GM18873 (cell line): Measurements from ENCODE around the gene SLC22A7.
"Not testable (repeated sequence)": the region's sequence is repeated elsewhere in the genome, so short reads cannot be mapped to it uniquely, and the experiment has no call there.

Source experiments
- ATAC-seq: cut with Tn5 transposase; IDR thresholded peaks from one replicate; pipeline ENCODE4 v1.9.1; 2021; ENCODE audit warnings: mild to moderate bottlenecking, moderate library complexity, moderate number of reproducible peaks; ENCODE audit not compliant: unreplicated experiment, low FRiP score

SLC22A7 gene

DNA sequence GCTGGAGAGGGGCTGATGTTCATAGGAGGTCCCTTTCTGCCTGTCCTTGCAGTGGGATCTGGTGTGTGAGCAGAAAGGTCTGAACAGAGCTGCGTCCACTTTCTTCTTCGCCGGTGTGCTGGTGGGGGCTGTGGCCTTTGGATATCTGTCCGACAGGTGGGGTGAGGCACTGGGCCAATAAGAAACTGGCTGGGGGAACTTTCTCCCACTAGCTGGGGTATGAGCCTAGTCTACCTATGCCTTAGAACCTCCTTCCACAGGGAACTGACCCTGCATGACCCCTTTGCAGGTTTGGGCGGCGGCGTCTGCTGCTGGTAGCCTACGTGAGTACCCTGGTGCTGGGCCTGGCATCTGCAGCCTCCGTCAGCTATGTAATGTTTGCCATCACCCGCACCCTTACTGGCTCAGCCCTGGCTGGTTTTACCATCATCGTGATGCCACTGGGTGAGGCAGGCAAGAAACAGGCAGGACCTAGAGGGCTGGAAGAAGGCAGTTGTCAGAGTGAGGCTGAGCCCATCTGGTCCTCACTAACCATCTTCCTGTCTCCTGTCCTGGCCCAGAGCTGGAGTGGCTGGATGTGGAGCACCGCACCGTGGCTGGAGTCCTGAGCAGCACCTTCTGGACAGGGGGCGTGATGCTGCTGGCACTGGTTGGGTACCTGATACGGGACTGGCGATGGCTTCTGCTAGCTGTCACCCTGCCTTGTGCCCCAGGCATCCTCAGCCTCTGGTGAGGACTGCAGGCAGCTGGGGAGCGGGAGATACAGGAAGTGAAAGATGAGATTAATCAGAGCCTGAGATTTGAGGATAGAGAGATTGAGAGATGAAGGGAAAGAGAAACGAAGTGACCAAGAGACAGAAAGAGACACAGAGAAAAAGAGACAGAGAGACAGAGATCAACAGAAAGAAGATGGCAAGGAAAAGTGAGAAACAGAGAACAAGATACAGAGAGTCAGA lies 1.6 kb downstream of the SLC22A7 start:
- ATAC-seq = no peak

DNA sequence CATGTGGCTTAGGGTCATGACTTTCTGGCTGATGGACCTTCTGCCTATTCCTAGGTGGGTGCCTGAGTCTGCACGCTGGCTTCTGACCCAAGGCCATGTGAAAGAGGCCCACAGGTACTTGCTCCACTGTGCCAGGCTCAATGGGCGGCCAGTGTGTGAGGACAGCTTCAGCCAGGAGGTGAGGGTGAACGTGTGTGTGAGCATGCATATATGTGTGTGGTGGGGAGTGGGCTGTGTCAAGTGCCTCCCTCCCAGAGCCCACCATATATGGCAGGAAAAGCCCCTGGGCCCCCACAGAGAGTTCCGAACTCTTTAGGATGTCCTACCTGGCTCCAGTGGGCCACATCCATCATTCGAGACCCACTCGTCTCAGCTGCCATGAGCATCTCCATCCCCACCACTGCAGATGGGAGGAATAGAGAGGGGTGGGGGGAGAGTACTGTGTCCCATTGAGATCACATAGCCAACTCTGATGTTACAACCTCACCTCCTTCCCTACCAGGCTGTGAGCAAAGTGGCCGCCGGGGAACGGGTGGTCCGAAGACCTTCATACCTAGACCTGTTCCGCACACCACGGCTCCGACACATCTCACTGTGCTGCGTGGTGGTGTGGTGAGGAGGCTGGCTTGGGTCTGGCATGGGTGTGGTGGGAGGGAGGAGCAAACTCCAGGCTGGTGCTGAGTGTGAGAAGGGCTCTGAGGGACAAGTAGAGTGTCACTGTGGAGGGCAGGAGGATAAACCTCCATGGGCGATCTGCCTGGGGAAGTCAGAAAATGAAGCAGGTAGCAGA lies 3.2 kb downstream of the SLC22A7 start:
- no peak for ATAC-seq

DNA sequence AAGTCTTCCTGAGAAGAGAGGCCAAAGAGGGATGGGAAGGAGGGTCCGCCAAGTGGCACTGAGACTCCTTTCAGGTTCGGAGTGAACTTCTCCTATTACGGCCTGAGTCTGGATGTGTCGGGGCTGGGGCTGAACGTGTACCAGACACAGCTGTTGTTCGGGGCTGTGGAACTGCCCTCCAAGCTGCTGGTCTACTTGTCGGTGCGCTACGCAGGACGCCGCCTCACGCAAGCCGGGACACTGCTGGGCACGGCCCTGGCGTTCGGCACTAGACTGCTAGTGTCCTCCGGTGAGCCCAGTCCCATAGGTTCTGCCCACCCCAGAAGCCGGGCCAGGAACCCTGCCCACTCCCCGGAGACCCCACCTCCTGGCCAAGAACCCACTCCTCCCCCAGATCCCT lies 4.1 kb downstream of the SLC22A7 start:
- ATAC-seq = no peak

DNA sequence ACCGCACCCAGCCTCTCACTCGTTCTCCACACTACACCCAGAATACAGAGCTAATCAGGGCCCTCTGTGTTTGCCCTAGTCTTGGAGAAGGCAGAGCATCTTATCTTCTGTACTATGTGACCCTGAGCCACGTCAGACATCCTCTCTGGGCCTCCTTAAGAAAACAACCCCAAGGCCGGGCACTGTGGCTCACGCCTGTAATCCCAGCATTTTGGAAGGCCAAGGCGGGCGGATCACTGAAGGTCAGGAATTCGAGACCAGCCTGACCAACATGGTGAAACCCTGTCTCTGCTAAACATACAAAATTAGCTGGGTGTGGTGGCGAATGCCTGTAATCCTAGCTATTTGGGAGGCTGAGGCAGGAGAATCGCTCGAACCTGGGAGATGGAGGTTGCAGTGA lies 4.9 kb downstream of the SLC22A7 start:
- ATAC-seq = not testable (repeated sequence)

DNA sequence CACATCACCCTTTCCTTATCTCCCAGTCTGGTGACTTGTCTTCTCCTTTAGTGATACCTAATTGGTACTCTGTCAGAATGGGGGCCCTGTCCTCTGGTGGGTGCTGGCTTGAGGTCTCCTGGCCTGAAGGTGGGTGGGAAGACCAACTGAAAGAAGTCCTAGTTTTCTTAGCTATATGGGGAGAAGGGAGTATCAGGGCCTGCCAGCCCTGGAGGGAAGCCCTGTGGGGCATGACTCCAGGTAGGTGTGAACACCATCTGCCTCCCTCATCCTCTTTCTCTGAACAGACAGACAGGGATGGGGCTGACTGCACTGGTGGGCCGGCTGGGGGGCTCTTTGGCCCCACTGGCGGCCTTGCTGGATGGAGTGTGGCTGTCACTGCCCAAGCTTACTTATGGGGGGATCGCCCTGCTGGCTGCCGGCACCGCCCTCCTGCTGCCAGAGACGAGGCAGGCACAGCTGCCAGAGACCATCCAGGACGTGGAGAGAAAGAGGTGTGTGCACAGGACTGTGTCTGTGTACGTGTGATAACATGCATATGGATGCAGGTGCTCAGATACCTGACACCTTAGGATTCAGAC lies 5.8 kb downstream of the SLC22A7 start:
- ATAC-seq = no peak

DNA sequence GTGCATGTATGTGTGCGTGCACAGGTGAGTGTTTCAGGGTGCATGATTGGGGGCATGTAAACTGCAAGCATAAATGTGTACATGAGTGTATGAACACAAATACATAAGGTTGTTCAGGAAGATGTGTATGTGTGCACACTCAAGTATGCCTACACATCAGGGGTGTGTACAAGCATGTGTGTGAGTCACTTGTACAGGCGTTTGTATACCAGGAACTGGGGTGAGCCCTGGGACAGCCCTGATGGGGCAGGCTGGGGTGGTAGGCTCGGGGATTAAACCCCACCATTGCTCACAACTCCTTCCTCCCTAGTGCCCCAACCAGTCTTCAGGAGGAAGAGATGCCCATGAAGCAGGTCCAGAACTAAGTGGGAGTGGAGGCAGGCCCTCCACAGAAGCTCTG lies 6.3 kb downstream of the SLC22A7 start:
- ATAC-seq = no peak

DNA sequence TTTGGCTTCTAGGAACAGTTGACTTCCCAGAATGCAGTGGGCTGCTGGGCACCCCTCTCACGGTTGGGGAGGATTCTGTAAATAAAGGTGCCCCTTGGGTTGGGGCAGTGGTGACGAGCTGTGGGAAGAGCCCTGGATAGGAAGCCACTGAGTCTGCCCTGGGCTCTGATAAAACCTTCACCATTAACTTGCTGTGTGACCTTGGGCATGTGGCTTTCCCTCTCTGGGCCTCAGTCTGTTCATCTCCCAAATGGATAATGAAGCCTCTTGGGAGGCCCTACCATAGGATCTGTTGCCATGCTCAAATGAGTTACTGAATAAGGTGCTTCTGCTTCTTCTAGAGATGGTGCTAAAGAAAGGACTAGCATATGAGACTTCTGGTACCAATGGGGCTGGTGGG lies 6.8 kb downstream of the SLC22A7 start:
- no peak for ATAC-seq

DNA sequence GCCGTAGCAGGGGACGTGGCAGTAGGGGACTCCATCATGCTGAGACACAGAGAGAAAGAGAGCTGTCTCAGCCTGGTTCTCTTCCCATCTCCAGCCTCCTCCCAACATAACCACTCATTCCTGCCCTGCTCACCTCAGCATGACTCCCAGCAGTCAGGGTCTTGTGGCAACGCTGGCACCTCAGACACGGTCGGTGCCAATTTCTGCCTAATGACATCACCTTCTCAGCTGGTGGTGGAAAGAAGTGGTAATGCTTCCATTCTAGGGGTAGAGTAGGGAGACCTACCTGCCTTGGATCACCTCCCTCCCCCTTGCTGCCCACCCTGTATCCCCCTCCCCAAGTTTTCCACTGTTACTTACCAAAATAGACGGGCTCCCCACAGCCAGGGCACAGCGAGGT lies 8.0 kb downstream of the SLC22A7 start:
- no peak for ATAC-seq

DNA sequence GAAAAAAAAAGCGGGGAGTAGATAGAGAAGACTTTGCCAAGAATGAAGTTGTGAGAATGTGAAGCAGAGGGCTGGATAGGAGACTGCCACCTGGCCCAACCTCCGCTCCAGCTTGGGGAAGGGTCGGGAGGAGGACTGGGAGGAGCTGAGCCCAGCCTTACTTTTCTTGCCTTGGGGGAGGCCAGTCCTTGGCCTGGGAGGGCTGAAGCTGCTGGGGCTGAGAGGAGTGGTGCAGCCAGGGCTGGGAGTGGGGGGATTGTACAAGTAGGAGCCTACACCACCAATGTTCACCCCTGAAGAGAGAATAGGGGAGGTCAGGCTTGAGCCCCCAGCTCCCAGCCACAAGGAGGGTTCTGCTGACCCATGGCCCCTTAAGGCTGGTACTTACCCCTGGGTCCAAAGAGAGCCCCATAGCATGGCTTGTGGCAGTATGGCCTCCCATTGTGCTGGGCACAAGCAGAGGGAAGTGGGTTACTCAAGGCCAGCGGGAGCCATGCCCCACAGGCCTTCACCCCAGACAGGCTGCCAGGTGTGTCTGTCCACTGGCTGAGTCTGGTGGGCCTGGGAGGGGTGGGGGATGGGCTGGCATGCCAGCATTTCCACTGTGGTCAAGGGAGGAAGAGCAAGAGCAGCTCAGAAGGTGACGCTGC lies 9.5 kb downstream of the SLC22A7 start:
- ATAC-seq = no peak

DNA sequence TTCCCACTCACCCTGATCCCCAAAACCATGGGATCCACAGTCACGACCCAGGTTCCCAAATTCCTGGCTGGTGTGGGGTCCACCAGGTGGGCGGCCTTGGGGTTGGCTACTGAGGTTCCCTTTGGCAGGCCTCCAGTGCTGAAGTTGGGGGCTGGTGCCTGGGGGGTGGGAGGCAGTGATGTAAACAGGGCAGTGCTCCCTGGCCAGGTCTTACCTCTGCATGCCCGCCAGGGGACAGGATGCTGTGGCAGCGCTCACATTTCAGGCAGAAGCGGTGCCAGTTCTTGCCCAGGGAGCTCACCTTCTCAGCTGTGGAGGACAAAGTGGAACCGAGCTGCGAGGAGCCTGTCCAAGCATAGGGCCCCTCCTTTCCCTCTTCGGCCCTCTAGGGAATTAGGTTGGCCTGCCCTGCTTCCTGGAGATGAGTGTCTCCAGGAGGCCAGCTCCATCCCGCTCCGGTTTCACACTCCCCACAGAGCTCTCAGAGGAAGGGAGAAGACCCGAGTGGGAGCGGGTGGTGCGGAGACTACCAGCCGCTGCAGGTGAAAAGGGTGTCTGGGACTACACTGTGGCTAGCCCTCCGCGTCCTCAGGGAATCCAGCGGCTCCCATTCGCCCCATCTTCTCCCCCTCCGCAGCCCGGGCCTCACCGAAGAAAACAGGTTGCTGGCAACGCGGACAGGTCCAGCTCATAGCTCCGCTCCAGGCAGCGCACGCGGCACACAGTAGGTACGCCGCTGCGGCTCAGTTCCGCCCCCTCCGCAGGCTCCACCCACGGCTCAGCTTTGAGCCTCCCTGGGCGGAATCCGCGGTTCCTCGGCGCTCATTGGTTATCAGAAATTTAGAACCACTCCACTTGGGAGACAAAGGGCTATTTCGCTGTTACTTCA lies 10.3 kb downstream of the SLC22A7 start, which contains the start of gene CRIP3:
Gene CRIP3, minus strand, starts transcription at position 726 of the 889 bp plus-strand sequence. Its CDS starts 34 bp downstream, at position 692.
- ATAC-seq = no peak

DNA sequence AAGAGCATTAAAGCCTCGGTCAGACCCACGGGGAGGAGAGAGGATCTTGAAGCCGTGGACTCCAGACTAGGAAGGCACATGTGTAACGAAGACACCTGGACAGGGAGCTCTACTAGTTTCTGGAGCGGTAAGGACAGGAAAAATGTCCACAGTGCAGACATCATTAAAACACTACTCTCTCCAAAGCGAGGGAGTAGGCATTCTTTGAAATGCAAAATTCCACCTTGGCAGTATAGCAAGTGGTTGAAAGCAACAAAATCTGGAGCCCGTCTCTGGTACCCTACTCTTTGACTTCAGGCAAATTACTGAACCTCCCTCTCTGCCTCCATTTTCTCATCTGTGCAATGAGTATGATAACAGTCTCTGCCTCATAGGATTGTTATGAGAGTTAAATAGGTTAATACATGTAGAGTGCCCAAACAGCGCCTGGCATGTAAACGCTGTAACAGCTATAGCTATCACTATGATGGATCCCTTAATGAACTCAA lies 11.0 kb downstream of the SLC22A7 start:
- ATAC-seq = no peak

DNA sequence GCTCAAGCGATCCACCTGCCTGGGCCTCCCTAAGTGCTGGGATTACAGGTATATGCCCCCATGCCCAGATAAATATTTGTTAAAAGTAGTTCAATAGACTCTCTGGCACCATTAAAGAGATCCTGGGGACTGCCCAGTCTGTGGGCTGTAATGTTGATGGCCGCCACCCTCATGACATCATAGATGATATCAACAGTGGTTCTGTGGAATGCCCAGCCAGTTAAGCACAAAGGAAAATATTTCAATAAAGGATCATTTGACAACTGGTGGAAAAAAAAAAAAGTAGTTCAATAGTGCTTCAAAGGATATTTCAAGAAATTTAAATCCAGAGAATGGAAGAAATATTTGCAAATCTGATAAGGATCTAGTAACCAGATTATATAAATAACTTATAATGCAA lies 12.1 kb downstream of the SLC22A7 start:
- ATAC-seq = no peak

DNA sequence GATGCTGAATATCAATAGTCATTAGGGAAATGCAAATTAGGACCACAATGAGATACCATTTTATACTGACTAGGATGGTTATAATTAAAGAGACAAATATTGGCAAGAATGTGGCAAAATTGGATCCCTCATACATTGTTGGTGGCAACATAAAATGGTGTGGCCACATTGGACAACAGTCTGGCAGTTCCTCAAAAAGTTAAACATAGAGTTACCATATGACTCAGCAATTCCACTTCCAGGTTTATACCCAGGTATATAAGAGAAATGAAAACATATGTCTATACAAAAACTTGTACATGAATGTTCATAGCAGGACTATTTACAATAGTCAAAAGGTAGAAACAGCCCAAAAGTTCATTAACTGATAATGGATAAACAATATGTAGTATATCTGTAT lies 12.6 kb downstream of the SLC22A7 start:
- ATAC-seq = no peak

DNA sequence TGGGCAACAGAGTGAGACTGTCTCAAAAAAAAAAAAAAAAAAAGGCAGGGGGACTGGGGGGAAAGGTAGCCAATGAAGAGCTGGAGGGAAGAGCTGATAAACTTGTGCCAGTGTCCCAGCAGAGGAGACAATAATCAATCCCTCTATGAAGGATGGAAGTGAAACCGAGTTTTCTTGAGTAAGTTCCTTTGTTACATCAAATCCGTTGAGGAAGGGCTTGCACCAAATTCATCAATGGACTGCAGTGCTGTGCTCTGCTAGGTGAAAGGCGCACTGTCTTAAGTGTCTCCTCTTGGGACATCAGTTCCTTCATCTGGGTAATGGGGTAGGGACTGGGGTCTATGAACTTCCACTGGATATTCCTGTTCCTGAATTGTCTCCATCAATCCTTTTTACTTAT lies 13.6 kb downstream of the SLC22A7 start:
- no peak for ATAC-seq

DNA sequence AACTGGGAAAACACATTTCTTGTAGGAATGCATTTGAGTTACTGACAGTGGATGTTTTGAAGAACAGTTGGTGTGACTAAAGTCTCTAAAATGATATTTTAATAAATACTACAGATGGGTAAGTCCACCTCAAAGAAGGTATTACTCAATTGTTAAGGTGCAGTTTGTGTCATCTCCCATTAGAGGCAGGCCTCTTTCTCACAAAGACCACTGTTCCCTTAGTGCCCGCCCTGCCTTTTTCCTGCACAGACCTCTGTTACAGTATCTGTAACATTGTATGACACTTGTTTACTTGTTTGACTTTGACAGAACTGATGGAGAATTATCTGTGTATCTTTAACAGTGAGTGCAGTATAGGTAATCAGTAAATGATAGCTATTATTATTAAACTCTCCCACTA lies 15.8 kb downstream of the SLC22A7 start:
- no peak for ATAC-seq

DNA sequence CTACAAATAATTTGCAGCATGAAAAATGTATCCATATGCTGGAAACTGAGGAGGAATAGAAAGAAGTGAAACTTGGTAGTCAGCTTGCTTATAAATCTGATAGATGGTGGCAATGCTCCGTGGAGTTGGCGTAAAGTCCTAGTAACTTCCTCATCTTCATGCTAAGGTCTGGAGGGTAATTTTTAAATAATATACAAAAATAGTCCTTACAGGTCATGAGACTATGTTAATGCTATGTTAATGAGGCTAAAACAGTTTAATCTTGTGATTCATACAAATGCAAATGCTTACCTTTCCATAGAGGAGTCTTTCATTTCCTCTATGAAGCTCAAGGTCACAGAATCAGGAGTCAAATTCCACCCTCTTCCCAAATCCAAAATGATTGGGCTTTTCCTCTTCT lies 20.0 kb downstream of the SLC22A7 start:
- no peak for ATAC-seq

DNA sequence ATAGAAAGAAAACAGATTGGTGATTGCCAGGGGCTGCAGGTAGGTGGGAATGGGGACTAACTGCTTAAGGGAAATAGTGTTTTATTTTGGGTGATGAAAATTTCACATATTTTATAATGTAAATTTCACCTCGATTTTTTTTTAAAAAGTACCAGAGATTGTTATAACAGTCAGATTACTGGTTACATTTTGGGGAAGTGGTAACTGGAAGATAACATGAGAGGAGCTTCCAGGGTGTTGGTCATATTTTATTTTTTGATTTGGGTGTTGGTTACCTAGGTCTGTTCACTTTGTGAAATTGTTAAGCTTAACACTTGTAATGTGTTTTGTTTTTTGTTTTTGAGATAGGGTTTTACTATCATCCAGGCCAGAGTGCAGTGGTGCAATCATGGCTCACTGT lies 27.8 kb downstream of the SLC22A7 start:
- no peak for ATAC-seq

DNA sequence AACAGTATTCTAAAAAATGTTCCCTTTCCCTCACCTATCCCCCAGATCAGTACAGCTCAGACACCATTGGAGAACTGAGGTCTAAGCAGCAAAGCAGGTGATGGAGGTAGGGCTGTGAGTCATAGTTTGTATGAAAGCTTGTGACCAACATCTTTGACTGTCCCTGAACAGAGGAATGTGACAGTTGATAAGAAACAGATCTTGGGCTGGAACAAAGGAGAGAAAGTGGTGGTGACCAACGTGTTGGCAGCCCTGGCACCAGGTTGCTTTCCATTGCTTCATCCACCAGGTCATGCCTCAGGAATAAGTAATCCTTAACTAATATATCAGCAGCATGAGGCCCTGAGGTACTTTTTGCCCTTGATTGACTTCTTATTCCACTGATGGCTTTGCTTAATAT lies 30.5 kb downstream of the SLC22A7 start:
- no peak for ATAC-seq

DNA sequence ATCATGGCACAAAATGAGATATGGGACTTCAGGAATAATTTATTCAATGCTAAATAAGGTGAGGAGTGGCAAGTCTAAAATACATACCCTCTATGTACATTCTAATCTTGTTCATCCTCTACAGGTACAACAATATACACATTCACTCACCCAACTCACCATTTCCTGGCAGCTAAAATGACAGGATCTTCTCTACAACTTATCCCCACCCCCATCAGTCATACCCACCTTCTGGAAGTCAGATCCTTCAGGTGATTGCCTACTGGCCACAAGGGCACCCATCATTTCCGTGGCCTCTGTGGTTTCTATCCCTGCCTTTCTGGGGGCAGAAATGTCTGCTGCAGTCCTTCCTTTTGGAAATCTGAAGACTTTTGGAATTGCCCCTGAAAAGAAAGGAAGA lies 33.4 kb downstream of the SLC22A7 start:
- no peak for ATAC-seq

DNA sequence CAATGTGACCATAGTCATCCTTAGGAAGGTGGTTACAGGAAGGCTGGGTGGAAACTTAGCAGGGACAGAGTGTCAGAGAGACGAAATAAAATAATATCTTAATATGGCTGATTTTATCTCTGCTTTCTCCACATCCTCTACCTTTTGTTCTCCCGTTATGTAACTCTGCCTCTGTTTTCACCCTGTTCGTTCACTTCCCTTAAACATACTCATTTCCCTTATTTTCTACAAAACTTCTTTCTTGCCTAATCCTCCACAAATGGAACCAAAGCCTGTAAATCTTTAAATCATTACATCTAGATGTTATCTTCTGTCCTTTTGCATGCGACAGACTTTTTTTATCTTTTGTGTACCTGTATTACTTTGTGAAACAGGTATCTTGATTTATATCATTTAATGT lies 33.8 kb downstream of the SLC22A7 start:
- ATAC-seq = no peak
